Parietal lobe (tissue), 1 donor: Measurements from ENCODE around the gene NEK3. TPM values are rescaled to one million over a fixed set of nuclear protein-coding genes. Genes with fewer than 3 reads are reported as not detected.

Experiments
- total RNA-seq: library from RNA; depleted of rRNA; stranded (reverse); fragments of >200 nt; gene quantifications from one replicate; pipeline ENCODE4 v1.2.3, GENCODE V29; 2014

The NEK3 gene, protein sequence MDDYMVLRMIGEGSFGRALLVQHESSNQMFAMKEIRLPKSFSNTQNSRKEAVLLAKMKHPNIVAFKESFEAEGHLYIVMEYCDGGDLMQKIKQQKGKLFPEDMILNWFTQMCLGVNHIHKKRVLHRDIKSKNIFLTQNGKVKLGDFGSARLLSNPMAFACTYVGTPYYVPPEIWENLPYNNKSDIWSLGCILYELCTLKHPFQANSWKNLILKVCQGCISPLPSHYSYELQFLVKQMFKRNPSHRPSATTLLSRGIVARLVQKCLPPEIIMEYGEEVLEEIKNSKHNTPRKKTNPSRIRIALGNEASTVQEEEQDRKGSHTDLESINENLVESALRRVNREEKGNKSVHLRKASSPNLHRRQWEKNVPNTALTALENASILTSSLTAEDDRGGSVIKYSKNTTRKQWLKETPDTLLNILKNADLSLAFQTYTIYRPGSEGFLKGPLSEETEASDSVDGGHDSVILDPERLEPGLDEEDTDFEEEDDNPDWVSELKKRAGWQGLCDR
- total RNA-seq = 19.1 TPM

DNA sequence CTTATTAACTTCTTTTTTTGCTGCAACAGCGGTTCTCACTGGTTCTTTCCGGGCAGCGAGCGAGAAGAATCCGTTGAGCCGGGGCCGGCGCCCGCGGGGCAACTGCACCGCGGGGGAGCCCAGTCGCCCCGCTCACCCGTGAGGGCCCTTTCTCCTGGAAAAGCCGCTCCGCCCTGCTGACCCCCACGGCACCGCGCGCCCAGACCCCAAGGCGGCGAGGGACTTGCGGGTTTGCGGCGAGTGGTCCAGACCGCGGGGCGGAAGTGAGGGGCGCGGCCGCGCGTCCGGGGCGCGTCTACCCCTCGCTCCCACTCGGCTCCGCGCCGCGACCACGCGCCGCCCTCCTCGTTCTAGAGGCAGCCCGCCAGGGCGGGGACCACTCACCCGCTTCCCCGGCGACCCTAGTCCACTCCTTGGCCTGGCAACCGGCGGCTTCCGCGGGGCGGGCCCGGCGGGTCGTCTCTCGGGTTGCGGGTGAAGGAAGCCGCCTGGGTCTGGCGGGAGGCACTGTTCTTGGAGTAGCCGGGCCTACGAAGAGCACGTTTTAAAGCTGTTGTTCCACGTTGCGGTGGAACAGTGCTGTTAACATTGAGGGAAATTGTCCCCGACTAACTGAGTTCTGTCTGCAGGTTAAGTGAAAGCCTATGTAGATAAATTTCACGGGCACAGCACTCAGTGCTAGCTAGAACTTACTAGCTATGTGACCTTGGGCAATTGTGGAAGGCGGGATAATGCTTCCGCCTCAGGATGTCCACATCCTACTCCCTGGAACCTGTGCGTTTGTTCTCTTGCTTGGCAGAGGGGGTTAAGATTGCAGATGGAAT, at the start of gene NEK3:
Gene NEK3 (minus strand): TSS at position 439 of the 824 bp plus-strand sequence. CDS start 3,406 bp downstream, outside the sequence.

DNA sequence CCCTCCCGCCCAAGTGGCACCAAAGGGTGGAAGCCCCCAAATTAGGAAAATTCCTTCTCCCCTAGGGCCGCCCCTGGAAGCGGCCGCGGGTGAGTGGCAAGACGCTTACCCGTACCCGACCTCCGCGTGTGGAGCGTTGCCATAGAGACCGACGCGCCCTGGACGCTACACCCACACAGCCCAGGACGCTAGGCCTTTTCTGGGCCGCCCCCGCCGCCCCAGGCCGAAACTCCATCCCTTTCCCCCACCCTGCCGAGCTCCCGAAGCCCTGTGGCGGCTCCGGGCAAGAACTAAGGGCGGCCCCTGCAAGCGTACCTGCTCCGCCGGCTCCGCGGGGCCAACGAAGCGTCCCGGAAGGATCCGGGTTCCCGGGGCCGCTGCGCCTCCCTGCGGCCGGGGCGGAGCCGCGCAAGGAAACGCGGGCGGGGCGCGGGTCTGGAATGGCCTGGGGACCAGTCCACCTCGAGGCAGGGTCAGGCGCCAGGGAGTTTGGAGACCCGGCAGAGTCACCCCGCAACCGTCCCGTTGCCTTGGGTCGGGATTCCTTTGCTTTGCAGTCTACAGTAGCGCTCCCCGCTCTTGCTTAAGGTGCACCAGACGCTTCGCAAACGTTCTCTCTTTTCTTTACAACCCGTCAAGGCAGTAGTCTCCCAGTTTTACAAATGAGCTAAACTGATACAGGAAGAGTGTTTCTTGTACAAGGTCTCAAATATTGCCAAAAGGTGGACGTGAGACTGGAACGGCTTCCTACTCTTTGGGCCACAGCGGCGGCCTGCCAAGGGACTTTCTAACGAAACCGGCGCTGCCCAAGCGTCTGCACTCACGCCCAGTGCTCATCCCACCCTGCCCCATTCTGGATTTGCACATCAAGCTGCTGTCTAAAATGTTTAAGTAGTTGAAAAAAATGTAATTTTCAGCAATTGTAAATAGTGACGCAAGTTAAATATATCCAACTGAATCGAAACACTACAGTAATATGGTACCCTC, 30.4 kb downstream of the NEK3 start, which contains the start of gene NEK5:
Gene NEK5 (minus strand): TSS at position 360 of the 987 bp plus-strand sequence. CDS start 1,591 bp downstream, outside the sequence.

Other genes starting within 250 kb of the NEK3 start
- gene ATP7B, start 148.1 kb downstream of the NEK3 start, total RNA-seq = 32.2 TPM
- gene ALG11, start 147.2 kb downstream of the NEK3 start, total RNA-seq = 34.1 TPM
- 24.1 TPM for gene UTP14C, start 134.9 kb downstream of the NEK3 start, total RNA-seq
- gene NEK5, start 30.5 kb downstream of the NEK3 start, total RNA-seq = 1.3 TPM
- gene THSD1, start 246.6 kb upstream of the NEK3 start, total RNA-seq = 11.9 TPM